Right lobe of liver (tissue), 6 donors: ENCODE results near the gene DNASE1L3. TPM values are rescaled to one million over a fixed set of nuclear protein-coding genes. Genes with fewer than 3 reads are reported as not detected.
"Not testable (repeated sequence)": the region's sequence is repeated elsewhere in the genome, so short reads cannot be mapped to it uniquely, and the experiment has no call there.

Source experiments
- ATAC-seq, 4 donors: fragments of 200-7000 bp; cut with Tn5 transposase; one replicate each; pipeline ENCODE4 v1.9.1; 2020; ENCODE audit warnings: mild to moderate bottlenecking in 4 of 4, moderate library complexity in 4 of 4
- DNase-seq, 3 donors: peaks; one replicate each; pipeline ENCODE4 v3.0.0-alpha.2; 2020
- H3K27ac ChIP-seq, 3 donors: fragments of 200-600 bp; one replicate each; pipeline ENCODE4 v1.8.0; 2022
- H3K27me3 ChIP-seq, 2 donors: fragments of 200-600 bp; one replicate each; pipeline ENCODE4 v1.8.0; 2022
- H3K36me3 ChIP-seq, 4 donors: fragments of 200-600 bp; sonication (generic) in 1 of 4; one replicate each; pipeline versions ENCODE4 v1.5.1 to v1.8.0; 2017 to 2022; ENCODE audit warnings: control low read depth in 1 of 4
- H3K4me1 ChIP-seq, 4 donors: fragments of 200-600 bp; sonication (generic) in 1 of 4; one replicate each; pipeline versions ENCODE4 v1.5.1 to v1.8.0; 2017 to 2022; ENCODE audit warnings: control low read depth in 1 of 4
- H3K4me3 ChIP-seq, 3 donors: fragments of 200-600 bp; one replicate each; pipeline ENCODE4 v1.8.0; 2022
- H3K9me3 ChIP-seq, 4 donors: fragments of 200-600 bp; sonication (generic) in 1 of 4; one replicate each; pipeline versions ENCODE4 v1.5.1 to v1.8.0; 2017 to 2022; ENCODE audit warnings: control low read depth in 1 of 4
- CTCF ChIP-seq, 4 donors: fragments of 200-600 bp in 3 of 4; fragments of 450-650 bp in 1 of 4; IDR thresholded peaks; one replicate each; pipeline versions ENCODE4 v1.5.1 to v1.8.0; 2016 to 2022; ENCODE audit warnings: antibody characterized with exemption in 4 of 4, mild to moderate bottlenecking in 2 of 4
- POLR2A ChIP-seq: fragments of 450-650 bp; IDR thresholded peaks from one replicate; pipeline ENCODE4 v1.6.1; 2017; ENCODE audit warnings: antibody characterized with exemption, mild to moderate bottlenecking
- WGBS: methylation state at CpG from one replicate; pipeline ENCODE4 v1.1.6; 2018; ENCODE audit warnings: low coverage, low lambda C conversion rate; ENCODE audit not compliant: insufficient coverage; ENCODE audit errors: missing lambda C conversion rate; 5-methylcytosine and 5-hydroxymethylcytosine counted together
- intact Hi-C, 2 donors: fragments of 100-400 bp; cut with DNase I; formaldehyde crosslinking; loops; one replicate each; pipeline versions ENCODE4 v1.11.2 to v1.14.1; 2022
- total RNA-seq, 6 experiments: library from RNA; depleted of rRNA in 2 of 6; stranded (reverse); fragments of >200 nt in 2 of 6; fragmentation: NEBNext Ultra II Directional in 3 of 6; extraction: Animal tissue kit (Norgen Biotek cat#: 25700) in 3 of 6; gene quantifications; one replicate each; pipeline versions ENCODE4 v1.1.0 to v1.2.4, GENCODE V29; 2016 to 2023
- donor health status: DM: no; HTN: yes; CAD: no.
- donor health status: DM: no; HTN: no; CAD: no.
- donor health status: DM: no; HTN: no; CAD: no.
- donor health status: DM: no; HTN: yes; CAD: no.
- donor health status: DM: no; HTN: yes; CAD: no.

The DNASE1L3 gene
- total RNA-seq, 6 experiments from 2014 or later, result 32.9 to 134 (median 61.0) TPM

- Histone ChIP-seq H3K4me1 (peaks cover 0 to 17% (median 6%) of the 10 kb centered on the region in 4 donors), H3K9me3 (no peaks in the 10 kb centered on the region), H3K27me3 (no peaks in the 10 kb centered on the region), H3K27ac (peak overlapping the region; percentile 38 to 71 (median 70)), H3K4me3 (peak overlapping the region in 1 of 3 donors; percentile 16), H3K36me3 (no peaks in the 10 kb centered on the region)
- 44% methylated on average over 4 of the region's 4 CpGs for WGBS
- ATAC-seq (peak; percentile 60 to 78 (median 74)), DNase-seq (no peak)
- TF ChIP-seq CTCF (IDR thresholded peaks at IDR 0.05) (no peak), POLR2A (no peak)
- intact Hi-C loops, result no loop called here
Observed at GRCh38 chr3:58205981-58206380, 4.8 kb downstream of the DNASE1L3 start.

- Histone ChIP-seq H3K27ac (peak overlapping the region in 1 of 3 donors; percentile 0), H3K4me3 (no peak overlapping the region), H3K4me1 (peaks cover 0 to 17% (median 6%) of the 10 kb centered on the region in 4 donors), H3K9me3 (no peaks in the 10 kb centered on the region), H3K36me3 (no peaks in the 10 kb centered on the region), H3K27me3 (no peaks in the 10 kb centered on the region)
- ATAC-seq (peak in 1 of 4 donors; percentile 6), DNase-seq (no peak)
- intact Hi-C loops, result no loop called here
- no peak for TF ChIP-seq POLR2A
- no peak for TF ChIP-seq CTCF (IDR thresholded peaks at IDR 0.05)
- WGBS, result 56% methylated on average over 2 of the region's 4 CpGs
Observed at GRCh38 chr3:58204720-58205119, 6.1 kb downstream of the DNASE1L3 start.

GRCh38 chr3:58203541-58203940 lies 7.2 kb downstream of the DNASE1L3 start:
- DNase-seq (no peak), ATAC-seq (no peak)
- no peak overlapping the region for H3K4me3 ChIP-seq
- H3K36me3 ChIP-seq, result no peaks in the 10 kb centered on the region
- H3K9me3 ChIP-seq, result no peaks in the 10 kb centered on the region
- H3K4me1 ChIP-seq, result peaks cover 0 to 17% (median 6%) of the 10 kb centered on the region in 4 donors
- intact Hi-C loops, result no loop called here
- TF ChIP-seq POLR2A (no peak), CTCF (IDR thresholded peaks at IDR 0.05) (no peak)
- 96% methylated on average over 4 of the region's 4 CpGs for WGBS
- H3K27me3 ChIP-seq, result no peaks in the 10 kb centered on the region
- no peak overlapping the region for H3K27ac ChIP-seq

GRCh38 chr3:58202917-58203360 lies 7.8 kb downstream of the DNASE1L3 start:
- no peak overlapping the region for H3K4me3 ChIP-seq
- intact Hi-C loops, result no loop called here
- H3K9me3 ChIP-seq, result no peaks in the 10 kb centered on the region
- no peaks in the 10 kb centered on the region for H3K27me3 ChIP-seq
- no peak for TF ChIP-seq CTCF (IDR thresholded peaks at IDR 0.05)
- TF ChIP-seq POLR2A, result no peak
- H3K4me1 ChIP-seq, result peaks cover 0 to 17% (median 6%) of the 10 kb centered on the region in 4 donors
- no peak for DNase-seq
- 75% methylated on average over 2 of the region's 9 CpGs for WGBS
- no peak overlapping the region for H3K27ac ChIP-seq
- no peaks in the 10 kb centered on the region for H3K36me3 ChIP-seq
- no peak for ATAC-seq

GRCh38 chr3:58201451-58201850 lies 9.3 kb downstream of the DNASE1L3 start:
- peak in 1 of 4 donors; percentile 4 for ATAC-seq
- H3K27ac ChIP-seq, result peak overlapping the region in 1 of 3 donors; percentile 15
- DNase-seq, H3K9me3 ChIP-seq, H3K36me3 ChIP-seq, H3K27me3 ChIP-seq, H3K4me1 ChIP-seq, H3K4me3 ChIP-seq, intact Hi-C loops: not testable (repeated sequence)
- WGBS, result 22% methylated on average over 3 of the region's 3 CpGs
